Memory B cell (primary cell): ENCODE data around the gene ENTPD8.

Source experiments
- ATAC-seq: fragments of 150-1000 bp; cut with Tn5 transposase; 2 replicates; pipeline ENCODE4 v1.10.0; 2021; ENCODE audit warnings: low read depth, mild to moderate bottlenecking, moderate library complexity
- DNase-seq, 2 donors: peaks; one replicate each; pipeline ENCODE4 v3.0.0; 2022; ENCODE audit warnings: low spot score in 2 of 2
- H3K27ac Mint-ChIP-seq: one replicate; pipeline ENCODE4 v1.8.0; 2022; ENCODE audit warnings: mild to moderate bottlenecking, moderate library complexity, mixed read lengths
- H3K27me3 Mint-ChIP-seq: one replicate; pipeline ENCODE4 v1.8.0; 2022; ENCODE audit warnings: mixed read lengths
- H3K36me3 Mint-ChIP-seq: one replicate; pipeline ENCODE4 v1.8.0; 2022; ENCODE audit warnings: mild to moderate bottlenecking, mixed read lengths
- H3K4me1 Mint-ChIP-seq: one replicate; pipeline ENCODE4 v1.8.0; 2022; ENCODE audit warnings: mixed read lengths
- H3K4me3 Mint-ChIP-seq: one replicate; pipeline ENCODE4 v1.8.0; 2022; ENCODE audit warnings: mild to moderate bottlenecking, moderate library complexity, mixed read lengths
- H3K9me3 Mint-ChIP-seq: one replicate; pipeline ENCODE4 v1.8.0; 2022; ENCODE audit warnings: mixed read lengths

ENTPD8 gene

GRCh38 chr9:137449931-137450538 lies 8.9 kb upstream of the ENTPD8 start:
- Mint-ChIP-seq H3K36me3 (no peaks in the 10 kb centered on the region), H3K4me1 (peaks cover 20% of the 10 kb centered on the region), H3K4me3 (no peak overlapping the region), H3K27me3 (no peaks in the 10 kb centered on the region), H3K27ac (no peak overlapping the region), H3K9me3 (no peaks in the 10 kb centered on the region)
- DNase-seq, result no peak
- no peak for ATAC-seq

DNA sequence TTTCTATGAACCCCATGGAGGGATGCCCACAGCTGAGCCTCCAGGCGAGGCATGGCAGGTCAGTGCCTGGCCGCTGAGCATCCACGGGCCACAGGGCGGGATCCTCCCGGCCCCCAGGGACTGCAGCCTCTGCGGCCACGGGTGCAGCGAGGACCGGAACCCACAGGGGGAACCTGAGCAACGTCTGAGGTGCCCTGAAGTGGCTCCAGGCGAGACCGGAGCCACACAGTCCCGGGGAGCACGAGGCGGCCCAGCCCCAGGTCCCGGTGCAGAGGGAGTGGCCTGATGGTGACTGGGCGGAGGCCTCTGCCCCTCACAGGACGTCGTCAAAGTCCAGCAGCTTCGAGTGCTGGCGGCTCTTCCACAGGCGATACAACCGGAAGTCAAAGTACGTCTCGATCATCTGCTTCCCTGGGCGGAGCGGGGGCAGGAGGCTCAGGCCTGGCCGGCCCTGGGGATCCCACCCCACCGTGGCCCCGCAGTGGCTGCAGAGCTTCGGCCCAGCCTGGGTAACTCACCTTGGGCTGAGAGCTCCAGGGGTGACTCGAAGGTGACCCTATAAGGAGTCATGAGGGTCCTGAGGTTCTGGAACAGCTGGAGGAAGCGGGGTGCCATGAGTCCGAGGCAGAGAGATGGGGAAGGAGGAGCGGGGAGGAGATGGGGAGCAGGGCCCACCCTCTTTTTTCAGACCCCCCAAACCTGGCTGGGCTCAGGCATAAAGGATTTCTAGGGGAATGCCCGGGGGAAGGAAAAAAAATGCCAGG lies 8.1 kb upstream of the ENTPD8 start:
- Mint-ChIP-seq H3K27me3 (no peaks in the 10 kb centered on the region), H3K36me3 (no peaks in the 10 kb centered on the region), H3K4me3 (no peak overlapping the region), H3K9me3 (no peaks in the 10 kb centered on the region), H3K4me1 (peaks cover 17% of the 10 kb centered on the region), H3K27ac (no peak overlapping the region)
- ATAC-seq, result no peak
- DNase-seq, result no peak

DNA sequence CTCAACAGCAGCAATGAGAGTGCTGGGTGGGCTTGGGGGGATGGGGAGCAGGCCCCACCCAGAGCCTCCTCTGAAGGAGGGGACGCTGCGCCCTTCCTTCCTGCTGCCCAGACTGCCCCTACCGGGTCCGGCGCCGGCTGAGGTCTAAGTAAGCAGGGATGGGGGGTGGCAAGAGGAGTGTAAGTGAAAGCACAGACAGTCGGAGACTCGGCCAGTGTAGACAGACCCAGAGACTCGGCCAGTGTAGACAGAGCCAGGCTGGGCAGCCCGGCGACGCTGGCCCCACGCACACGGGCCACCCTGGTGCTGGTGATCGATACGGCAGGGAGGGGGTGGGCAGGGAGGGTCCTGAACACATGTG lies 7.4 kb upstream of the ENTPD8 start:
- H3K27me3 Mint-ChIP-seq, result peaks cover under 1% of the 10 kb centered on the region
- no peaks in the 10 kb centered on the region for H3K36me3 Mint-ChIP-seq
- ATAC-seq (no peak), DNase-seq (no peak)
- H3K4me1 Mint-ChIP-seq, result peaks cover 17% of the 10 kb centered on the region
- no peaks in the 10 kb centered on the region for H3K9me3 Mint-ChIP-seq
- H3K27ac Mint-ChIP-seq, result no peak overlapping the region
- H3K4me3 Mint-ChIP-seq, result no peak overlapping the region

GRCh38 chr9:137447722-137448601 lies 6.8 kb upstream of the ENTPD8 start:
- H3K36me3 Mint-ChIP-seq, result no peaks in the 10 kb centered on the region
- H3K27me3 Mint-ChIP-seq, result peaks cover 1% of the 10 kb centered on the region
- ATAC-seq (no peak), DNase-seq (no peak)
- no peak overlapping the region for H3K27ac Mint-ChIP-seq
- peaks cover 17% of the 10 kb centered on the region for H3K4me1 Mint-ChIP-seq
- H3K4me3 Mint-ChIP-seq, result no peak overlapping the region
- no peaks in the 10 kb centered on the region for H3K9me3 Mint-ChIP-seq

DNA sequence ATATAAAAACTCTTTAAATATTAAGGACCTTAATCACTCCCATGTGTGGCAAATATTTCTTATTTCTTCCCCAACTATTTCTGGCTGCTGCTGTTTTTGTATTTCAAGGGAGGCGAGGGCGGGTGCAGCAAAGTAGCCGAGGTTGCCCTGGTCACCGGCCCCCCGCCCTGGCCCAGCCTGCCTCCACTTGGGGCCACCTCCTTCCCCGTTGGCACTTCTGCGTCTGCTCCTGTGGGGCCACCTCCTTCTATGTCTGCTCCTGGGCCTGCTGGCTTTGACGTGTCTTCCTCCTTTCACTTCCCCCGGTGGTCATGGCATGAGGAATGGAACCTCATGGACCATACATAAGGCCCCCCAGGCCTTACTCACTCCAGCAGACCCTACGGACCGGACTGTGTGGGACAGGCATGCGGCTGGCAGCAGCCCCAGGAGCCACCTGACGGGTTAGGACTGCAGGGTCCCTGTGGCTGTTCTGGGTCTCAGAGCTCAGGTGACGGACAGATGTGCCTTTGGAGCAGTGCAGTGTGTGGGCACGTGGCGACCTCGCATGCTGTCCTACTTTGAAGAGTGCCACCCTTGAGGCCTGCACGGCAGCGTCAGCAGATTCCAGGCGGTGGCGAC lies 5.8 kb upstream of the ENTPD8 start:
- Mint-ChIP-seq H3K27me3 (peaks cover 4% of the 10 kb centered on the region), H3K27ac (no peak overlapping the region), H3K4me1 (peaks cover 11% of the 10 kb centered on the region), H3K36me3 (no peaks in the 10 kb centered on the region), H3K9me3 (no peaks in the 10 kb centered on the region), H3K4me3 (no peak overlapping the region)
- DNase-seq (no peak), ATAC-seq (no peak)

DNA sequence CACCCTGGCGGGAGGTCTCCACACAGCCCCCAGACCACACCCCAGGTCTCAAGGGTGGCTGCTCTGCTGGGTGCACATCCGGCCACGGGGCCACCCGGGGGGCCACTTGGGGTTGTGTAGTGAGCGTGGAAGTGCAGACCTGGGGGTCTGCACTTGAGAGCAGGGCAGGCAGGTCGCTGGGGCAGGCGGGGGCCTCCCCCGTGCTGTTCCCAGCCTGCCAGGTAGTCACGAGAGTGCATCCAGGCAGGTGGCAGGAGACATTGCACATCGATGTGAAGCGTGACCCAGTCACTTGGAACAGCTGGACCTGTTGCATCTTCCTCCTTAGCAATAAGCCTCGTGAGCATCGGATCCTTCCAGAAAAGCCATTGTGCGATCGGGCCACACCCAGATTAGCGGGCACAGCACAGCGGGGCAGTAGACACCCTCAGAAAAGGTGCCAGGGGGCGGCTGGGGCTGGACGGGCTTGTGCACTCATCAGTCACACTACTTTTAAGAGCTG lies 4.8 kb upstream of the ENTPD8 start:
- Mint-ChIP-seq H3K27me3 (peaks cover 6% of the 10 kb centered on the region), H3K9me3 (no peaks in the 10 kb centered on the region), H3K36me3 (no peaks in the 10 kb centered on the region), H3K4me1 (peaks cover 10% of the 10 kb centered on the region), H3K27ac (no peak overlapping the region), H3K4me3 (no peak overlapping the region)
- ATAC-seq (no peak), DNase-seq (no peak)

- Mint-ChIP-seq H3K27ac (peak overlapping the region; percentile 4), H3K36me3 (no peaks in the 10 kb centered on the region), H3K4me1 (peaks cover 5% of the 10 kb centered on the region), H3K9me3 (no peaks in the 10 kb centered on the region), H3K27me3 (peaks cover 6% of the 10 kb centered on the region), H3K4me3 (no peak overlapping the region)
- DNase-seq, result peak; percentile 86 to 91
- ATAC-seq, result peak; percentile 77
These were observed 4.2 kb upstream of the ENTPD8 start for GRCh38 chr9:137445275-137445807.

DNA sequence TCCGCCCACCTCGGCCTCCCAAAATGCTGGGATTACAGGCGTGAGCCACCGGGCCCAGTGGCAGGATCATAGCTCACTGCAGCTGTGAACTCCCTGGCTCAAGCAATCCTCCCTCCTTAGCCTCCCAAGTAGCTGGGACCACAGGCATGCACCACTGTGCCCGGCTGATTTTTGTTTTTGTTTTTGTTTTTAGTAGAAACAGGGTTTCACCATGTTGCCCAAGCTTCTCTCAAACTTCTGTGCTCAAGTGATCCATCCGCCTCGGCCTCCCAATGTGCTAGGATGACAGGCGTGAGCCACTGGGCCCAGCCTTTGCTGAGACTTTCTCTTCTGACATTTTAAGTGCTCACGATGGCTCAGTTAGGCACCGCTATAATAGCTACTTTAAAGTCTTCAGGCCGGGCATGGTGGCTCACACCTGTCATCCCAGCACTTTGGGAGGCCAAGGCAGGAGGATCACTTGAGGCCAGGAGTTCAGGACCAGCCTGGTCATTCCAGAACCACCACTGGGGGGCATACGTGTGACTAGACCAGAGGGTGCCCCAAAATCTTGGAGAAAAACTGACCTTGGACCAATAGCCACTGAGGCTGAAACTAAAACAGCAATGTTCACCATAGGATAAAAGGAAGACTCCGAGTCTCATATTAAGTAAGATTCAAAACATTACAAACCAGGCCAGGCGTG lies 3.1 kb upstream of the ENTPD8 start:
- no peak overlapping the region for H3K27ac Mint-ChIP-seq
- H3K36me3 Mint-ChIP-seq, result no peaks in the 10 kb centered on the region
- H3K9me3 Mint-ChIP-seq, result no peaks in the 10 kb centered on the region

GRCh38 chr9:137441935-137442321 lies 771 bp upstream of the ENTPD8 start:
- Mint-ChIP-seq H3K9me3 (no peaks in the 10 kb centered on the region), H3K36me3 (no peaks in the 10 kb centered on the region), H3K4me1 (peaks cover 5% of the 10 kb centered on the region), H3K27ac (no peak overlapping the region), H3K4me3 (peak overlapping the region; percentile 70), H3K27me3 (peaks cover 14% of the 10 kb centered on the region)
- DNase-seq, result no peak
- no peak for ATAC-seq

More for the DNA sequence above, 3.1 kb upstream of the ENTPD8 start:
- DNase-seq (no peak), ATAC-seq (no peak)
- Mint-ChIP-seq H3K4me3 (no peak overlapping the region), H3K27me3 (peaks cover 10% of the 10 kb centered on the region), H3K4me1 (peaks cover 5% of the 10 kb centered on the region)

GRCh38 chr9:137439158-137439714 lies 1.9 kb downstream of the ENTPD8 start:
- no peaks in the 10 kb centered on the region for H3K36me3 Mint-ChIP-seq
- H3K27me3 Mint-ChIP-seq, result peaks cover 14% of the 10 kb centered on the region
- peaks cover 3% of the 10 kb centered on the region for H3K4me1 Mint-ChIP-seq
- no peak for DNase-seq
- H3K9me3 Mint-ChIP-seq, result no peaks in the 10 kb centered on the region
- ATAC-seq, result no peak
- H3K27ac Mint-ChIP-seq, result no peak overlapping the region
- H3K4me3 Mint-ChIP-seq, result no peak overlapping the region

DNA sequence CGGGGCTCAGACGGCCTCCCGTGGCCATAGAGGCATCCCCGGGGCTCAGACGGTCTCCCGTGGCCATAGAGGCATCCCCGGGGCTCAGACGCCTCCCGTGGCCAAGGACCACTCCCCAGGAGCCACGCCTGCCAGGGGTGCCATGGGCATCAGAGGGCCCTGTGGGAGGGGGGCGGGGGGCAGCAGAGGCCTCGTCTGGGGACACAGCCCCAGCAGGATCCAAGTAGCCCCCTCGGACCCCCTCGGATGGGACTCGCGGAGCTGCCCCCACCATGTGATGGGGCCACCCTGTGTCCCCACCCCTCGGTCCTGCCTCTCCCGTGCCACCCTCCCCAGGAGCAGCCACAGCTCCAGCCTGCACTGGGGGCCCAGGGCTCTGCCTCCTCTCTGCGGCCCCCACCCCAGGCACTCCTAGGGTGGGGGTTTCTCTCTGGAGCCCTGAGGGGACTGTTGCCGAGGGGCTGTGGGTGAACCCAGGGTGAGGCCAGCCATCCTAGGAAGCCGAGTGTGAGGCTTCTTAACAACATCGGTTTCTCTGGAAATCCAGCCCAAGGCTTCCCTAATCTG lies 2.5 kb downstream of the ENTPD8 start:
- DNase-seq, result no peak
- Mint-ChIP-seq H3K36me3 (no peaks in the 10 kb centered on the region), H3K27ac (no peak overlapping the region), H3K4me1 (peaks cover 3% of the 10 kb centered on the region), H3K4me3 (no peak overlapping the region), H3K27me3 (peaks cover 14% of the 10 kb centered on the region), H3K9me3 (no peaks in the 10 kb centered on the region)
- no peak for ATAC-seq

DNA sequence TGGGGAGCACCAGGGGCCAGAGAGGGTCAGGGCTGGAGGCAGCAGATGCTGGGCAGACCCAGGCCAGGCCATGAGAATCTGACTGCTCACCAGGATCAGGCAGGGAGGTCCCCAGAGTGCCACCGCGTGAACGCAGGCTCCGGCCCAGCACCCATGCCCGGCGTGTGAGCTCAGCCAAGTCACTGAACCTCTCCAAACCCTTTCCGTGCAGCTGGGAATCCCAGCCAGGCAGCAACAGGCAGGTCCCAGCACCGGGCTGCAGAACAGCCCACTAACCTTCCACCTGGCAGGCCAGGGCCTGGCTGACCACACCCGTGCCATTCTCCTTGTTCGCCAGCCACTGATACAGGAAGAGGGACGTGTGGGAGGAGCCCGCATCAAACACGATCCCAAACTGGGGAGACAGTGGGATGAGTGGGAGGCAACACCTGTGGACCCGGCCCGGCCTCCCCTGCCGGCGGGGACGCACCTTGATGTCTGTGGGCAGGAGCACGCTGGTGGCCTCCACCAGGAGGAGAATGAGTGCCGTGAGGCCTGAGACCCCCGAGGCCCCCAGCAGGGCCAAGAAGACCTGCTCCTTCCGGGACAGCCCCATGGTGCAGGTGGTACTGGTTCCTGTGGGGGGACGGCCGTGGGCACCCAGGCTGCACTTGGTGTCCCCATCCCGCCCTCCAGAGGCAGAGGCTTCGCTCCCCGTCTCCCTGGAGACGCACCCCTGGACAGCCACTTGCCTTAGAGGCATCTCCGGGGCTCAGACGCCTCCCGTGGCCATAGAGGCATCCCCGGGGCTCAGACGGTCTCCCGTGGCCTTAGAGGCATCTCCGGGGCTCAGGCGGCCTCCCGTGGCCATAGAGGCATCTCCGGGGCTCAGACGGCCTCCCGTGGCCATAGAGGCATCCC lies 3.2 kb downstream of the ENTPD8 start:
- ATAC-seq, result no peak

More for the DNA sequence above, 3.2 kb downstream of the ENTPD8 start:
- H3K4me1 Mint-ChIP-seq, result peaks cover 3% of the 10 kb centered on the region
- H3K4me3 Mint-ChIP-seq, result no peak overlapping the region
- H3K36me3 Mint-ChIP-seq, result no peaks in the 10 kb centered on the region
- no peak overlapping the region for H3K27ac Mint-ChIP-seq
- DNase-seq, result no peak
- peaks cover 13% of the 10 kb centered on the region for H3K27me3 Mint-ChIP-seq
- H3K9me3 Mint-ChIP-seq, result no peaks in the 10 kb centered on the region
